Spleen (tissue), 11 donors: ENCODE data around the gene TCP11L2. TPM values are rescaled to one million over a fixed set of nuclear protein-coding genes. Genes with fewer than 3 reads are reported as not detected.

ENCODE experiments used
- DNase-seq: peaks from one replicate; pipeline ENCODE4 v3.0.0-alpha.2; 2020
- H3K27ac ChIP-seq, 8 donors: fragments of 200-600 bp; sonication (generic) in 7 of 8; 1 replicate in 4 of 8; 2 replicates in 4 of 8; pipeline versions ENCODE4 v1.5.0 to v1.8.0; 2016 to 2021; ENCODE audit warnings: inconsistent platforms in 4 of 8, mild to moderate bottlenecking in 4 of 8, moderate library complexity in 1 of 8
- H3K27me3 ChIP-seq, 7 donors: fragments of 200-600 bp; sonication (generic) in 6 of 7; replicated peaks in 1 of 7; 1 replicate in 4 of 7; 2 replicates in 3 of 7; pipeline versions ENCODE4 v1.5.0 to v1.8.0; 2016 to 2021; ENCODE audit warnings: inconsistent platforms in 3 of 7, mild to moderate bottlenecking in 1 of 7
- H3K36me3 ChIP-seq, 6 donors: fragments of 200-600 bp; sonication (generic) in 5 of 6; 1 replicate in 4 of 6; 2 replicates in 2 of 6; pipeline versions ENCODE4 v1.5.0 to v1.8.0; 2016 to 2021; ENCODE audit warnings: inconsistent platforms in 2 of 6
- H3K4me1 ChIP-seq, 6 donors: fragments of 200-600 bp; sonication (generic) in 5 of 6; 1 replicate in 3 of 6; 2 replicates in 3 of 6; pipeline versions ENCODE4 v1.5.0 to v1.8.0; 2016 to 2021; ENCODE audit warnings: inconsistent platforms in 3 of 6
- H3K4me3 ChIP-seq, 8 donors: fragments of 200-600 bp; sonication (generic) in 7 of 8; 1 replicate in 4 of 8; 2 replicates in 4 of 8; pipeline versions ENCODE4 v1.5.0 to v1.8.0; 2016 to 2021; ENCODE audit warnings: inconsistent platforms in 4 of 8, mild to moderate bottlenecking in 4 of 8, moderate library complexity in 2 of 8
- H3K9me3 ChIP-seq, 8 donors: fragments of 200-600 bp; sonication (generic) in 7 of 8; 1 replicate in 4 of 8; 2 replicates in 4 of 8; pipeline versions ENCODE4 v1.5.0 to v1.8.0; 2016 to 2021; ENCODE audit warnings: inconsistent platforms in 4 of 8
- CTCF ChIP-seq, 11 experiments: fragments of 200-600 bp in 7 of 11; fragments of 450-650 bp in 4 of 11; sonication (generic) in 4 of 11; IDR thresholded peaks in 8 of 11; conservative IDR thresholded peaks in 3 of 11; 1 replicate in 7 of 11; 2 replicates in 4 of 11; pipeline versions ENCODE4 v1.4.0 to v1.8.0; 2016 to 2021; ENCODE audit warnings: antibody characterized with exemption in 11 of 11, inconsistent platforms in 4 of 11, mild to moderate bottlenecking in 1 of 11
- POLR2A ChIP-seq, 3 donors: fragments of 450-650 bp; IDR thresholded peaks; one replicate each; pipeline ENCODE4 v1.5.1; 2017; ENCODE audit warnings: antibody characterized with exemption in 3 of 3, mild to moderate bottlenecking in 1 of 3
- POLR2AphosphoS5 ChIP-seq, 3 donors: sonication (generic); formaldehyde crosslinking; IDR thresholded peaks; one replicate each; pipeline ENCODE4 v1.5.1; 2017; ENCODE audit warnings: antibody characterized with exemption in 3 of 3
- WGBS, 5 donors: extraction: QIAGEN DNeasy Blood & Tissue Kit in 3 of 5; methylation state at CpG; one replicate each; pipeline versions ENCODE4 v1.1.5 to v1.1.7; 2013 to 2018; 5-methylcytosine and 5-hydroxymethylcytosine counted together
- intact Hi-C: fragments of 100-400 bp; cut with DNase I; formaldehyde crosslinking; loops from one replicate; pipeline ENCODE4 v1.15.0; 2023; ENCODE audit warnings: low total_unique reads
- polyA plus RNA-seq, 3 donors: library from polyadenylated mRNA; stranded (reverse); fragments of 200-250 nt; gene quantifications; one replicate each; pipeline ENCODE4 v1.2.1, GENCODE V29; 2013
- total RNA-seq, 7 donors: library from RNA; depleted of rRNA in 3 of 7; stranded (reverse); fragments of >200 nt in 3 of 7; fragmentation: NEBNext Ultra II Directional in 4 of 7; extraction: Animal tissue kit (Norgen Biotek cat#: 25700) in 4 of 7; gene quantifications; one replicate each; pipeline versions ENCODE4 v1.1.0 to v1.2.1, GENCODE V29; 2016 to 2021
- donor health status: healthy with polysubstance abuse.
- donor health status: DM: no; HTN: no; CAD: no; lungs with moderate emphysema.
- donor health status: DM: no; HTN: no; CAD: no.
- donor health status: Bipolar disorder and iron deficiency.
- donor health status: healthy.
- donor health status: DM: no; HTN: no; CAD: no.
- donor health status: DM: yes; HTN: yes; CAD: no.

The TCP11L2 gene
- total and polyA plus RNA-seq, 10 donors = 1.2 to 88.3 (median 45.8) TPM

- WGBS, 5 donors = 76 to 92% (median 83%) methylated on average over 5 of the region's 5 CpGs
- H3K4me3 ChIP-seq = no peak overlapping the region
- intact Hi-C loops = no loop called here
- H3K4me1 ChIP-seq = no peaks in the 10 kb centered on the region
- DNase-seq = no peak
- no peaks in the 10 kb centered on the region for H3K27me3 ChIP-seq
- H3K9me3 ChIP-seq = no peaks in the 10 kb centered on the region
- no peaks in the 10 kb centered on the region for H3K36me3 ChIP-seq
- H3K27ac ChIP-seq = no peak overlapping the region
- TF ChIP-seq POLR2AphosphoS5 (IDR thresholded peaks at IDR 0.05) = no peak
- TF ChIP-seq POLR2A (IDR thresholded peaks at IDR 0.05) = no peak
- no peak for TF ChIP-seq CTCF (IDR thresholded peaks at IDR 0.05 in 8 of 11, conservative IDR thresholded peaks at IDR 0.05 in 3 of 11)
Measured at GRCh38 chr12:106292339-106292738, 10.2 kb upstream of the TCP11L2 start.

- no peak overlapping the region for H3K27ac ChIP-seq
- intact Hi-C loops = no loop called here
- H3K9me3 ChIP-seq = no peaks in the 10 kb centered on the region
- H3K4me1 ChIP-seq = peaks cover 0 to 12% (median 5%) of the 10 kb centered on the region in 6 donors
- no peaks in the 10 kb centered on the region for H3K36me3 ChIP-seq
- DNase-seq = no peak
- H3K27me3 ChIP-seq = no peaks in the 10 kb centered on the region
- H3K4me3 ChIP-seq = no peak overlapping the region
- 89 to 95% (median 90%) methylated on average over 8 of the region's 8 CpGs for WGBS, 5 donors
- TF ChIP-seq CTCF (IDR thresholded peaks at IDR 0.05 in 8 of 11, conservative IDR thresholded peaks at IDR 0.05 in 3 of 11) (no peak), POLR2AphosphoS5 (IDR thresholded peaks at IDR 0.05) (no peak), POLR2A (IDR thresholded peaks at IDR 0.05) (no peak)
Measured at GRCh38 chr12:106296179-106296877, 6.2 kb upstream of the TCP11L2 start.

GRCh38 chr12:106297075-106297474 is 5.5 kb upstream of the TCP11L2 start:
- Histone ChIP-seq H3K4me3 (no peak overlapping the region), H3K27ac (no peak overlapping the region), H3K9me3 (no peaks in the 10 kb centered on the region), H3K27me3 (no peaks in the 10 kb centered on the region), H3K4me1 (peaks cover 0 to 19% (median 10%) of the 10 kb centered on the region in 6 donors), H3K36me3 (no peaks in the 10 kb centered on the region)
- no peak for DNase-seq
- 78 to 94% (median 84%) methylated on average over 3 of the region's 3 CpGs for WGBS, 5 donors
- TF ChIP-seq POLR2AphosphoS5 (IDR thresholded peaks at IDR 0.05) (no peak), CTCF (IDR thresholded peaks at IDR 0.05 in 8 of 11, conservative IDR thresholded peaks at IDR 0.05 in 3 of 11) (no peak), POLR2A (IDR thresholded peaks at IDR 0.05) (no peak)
- intact Hi-C loops = no loop called here

GRCh38 chr12:106297681-106298080 is 4.9 kb upstream of the TCP11L2 start:
- no peaks in the 10 kb centered on the region for H3K9me3 ChIP-seq
- H3K36me3 ChIP-seq = no peaks in the 10 kb centered on the region
- intact Hi-C loops = no loop called here
- no peak overlapping the region for H3K4me3 ChIP-seq
- H3K4me1 ChIP-seq = peaks cover 0 to 19% (median 10%) of the 10 kb centered on the region in 6 donors
- no peaks in the 10 kb centered on the region for H3K27me3 ChIP-seq
- DNase-seq = no peak
- H3K27ac ChIP-seq = no peak overlapping the region
- TF ChIP-seq POLR2A (IDR thresholded peaks at IDR 0.05) = no peak
- no peak for TF ChIP-seq CTCF (IDR thresholded peaks at IDR 0.05 in 8 of 11, conservative IDR thresholded peaks at IDR 0.05 in 3 of 11)
- no peak for TF ChIP-seq POLR2AphosphoS5 (IDR thresholded peaks at IDR 0.05)
